Keratinocyte (primary cell): Measurements from ENCODE around the gene RTP5.

Experiments used
- CTCF ChIP-seq, 3 experiments: IDR thresholded peaks in 1 of 3; conservative IDR thresholded peaks in 1 of 3; optimal IDR thresholded peaks in 1 of 3; 2 replicates in 2 of 3; 3 replicates in 1 of 3; pipeline versions ENCODE3 to v1.5.1; 2011; ENCODE audit warnings: low read length in 3 of 3, mild to moderate bottlenecking in 3 of 3, moderate library complexity in 2 of 3, control low read depth in 1 of 3, inconsistent platforms in 1 of 3; ENCODE audit not compliant: insufficient read depth in 2 of 3; ENCODE audit errors: extremely low read depth in 1 of 3
- EZH2 ChIP-seq: IDR thresholded peaks from one replicate; pipeline ENCODE4 v1.6.1; 2012; ENCODE audit warnings: inconsistent platforms, mild to moderate bottlenecking, low read length, moderate library complexity

GRCh38 chr2:241853651-241854341, 15.7 kb upstream of the RTP5 start:
- TF ChIP-seq CTCF (optimal IDR thresholded peaks at IDR 0.05 in 1 of 3, IDR thresholded peaks at IDR 0.05 in 1 of 3, conservative IDR thresholded peaks at IDR 0.05 in 1 of 3; ENCODE audit: extremely low read depth in 1 of 3, insufficient read depth in 2 of 3, low read length in 3 of 3) (no peak), EZH2 (no peak)
